Measurements from ENCODE around the gene PDE3A.

Gene PDE3A

DNA sequence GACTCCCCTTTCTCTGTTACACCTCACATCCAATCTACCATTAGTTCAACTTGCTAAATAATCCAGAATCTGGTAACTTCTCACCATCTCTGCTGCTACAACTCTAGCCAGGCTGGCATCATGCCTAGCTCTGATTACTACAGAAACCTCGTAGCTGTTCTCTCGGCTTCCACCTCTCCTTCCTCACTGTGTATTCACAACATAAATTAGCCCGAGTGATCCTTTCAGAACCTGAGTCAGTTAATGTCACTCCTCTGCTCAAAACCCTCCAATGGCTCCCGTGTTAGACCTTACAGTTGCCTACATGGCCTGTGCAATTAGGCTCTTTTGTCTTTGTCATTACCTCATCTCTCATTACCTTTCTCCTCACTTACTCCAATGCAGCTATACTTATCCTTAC lies 139.4 kb downstream of the PDE3A start:
- in situ Hi-C loops (cut with MboI; ENCODE audit: low sequenced_read_pairs, unreplicated experiment): no loop called here
- TF ChIP-seq, protein P1, sequence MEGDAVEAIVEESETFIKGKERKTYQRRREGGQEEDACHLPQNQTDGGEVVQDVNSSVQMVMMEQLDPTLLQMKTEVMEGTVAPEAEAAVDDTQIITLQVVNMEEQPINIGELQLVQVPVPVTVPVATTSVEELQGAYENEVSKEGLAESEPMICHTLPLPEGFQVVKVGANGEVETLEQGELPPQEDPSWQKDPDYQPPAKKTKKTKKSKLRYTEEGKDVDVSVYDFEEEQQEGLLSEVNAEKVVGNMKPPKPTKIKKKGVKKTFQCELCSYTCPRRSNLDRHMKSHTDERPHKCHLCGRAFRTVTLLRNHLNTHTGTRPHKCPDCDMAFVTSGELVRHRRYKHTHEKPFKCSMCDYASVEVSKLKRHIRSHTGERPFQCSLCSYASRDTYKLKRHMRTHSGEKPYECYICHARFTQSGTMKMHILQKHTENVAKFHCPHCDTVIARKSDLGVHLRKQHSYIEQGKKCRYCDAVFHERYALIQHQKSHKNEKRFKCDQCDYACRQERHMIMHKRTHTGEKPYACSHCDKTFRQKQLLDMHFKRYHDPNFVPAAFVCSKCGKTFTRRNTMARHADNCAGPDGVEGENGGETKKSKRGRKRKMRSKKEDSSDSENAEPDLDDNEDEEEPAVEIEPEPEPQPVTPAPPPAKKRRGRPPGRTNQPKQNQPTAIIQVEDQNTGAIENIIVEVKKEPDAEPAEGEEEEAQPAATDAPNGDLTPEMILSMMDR (IDR thresholded peaks at IDR 0.05; ENCODE audit: borderline replicate concordance, control extremely low read depth, extremely low read depth, insufficient read depth, missing control alignments): no peak
- no peak for DNase-seq (ENCODE audit: low spot score)

- TF ChIP-seq, protein P1 (IDR thresholded peaks at IDR 0.05; ENCODE audit: borderline replicate concordance, control extremely low read depth, extremely low read depth, insufficient read depth, missing control alignments): no peak
- in situ Hi-C loops (cut with MboI; ENCODE audit: low sequenced_read_pairs, unreplicated experiment): no loop called here
- no peak for DNase-seq (ENCODE audit: low spot score)
Observed at GRCh38 chr12:20508359-20508758, 140.0 kb downstream of the PDE3A start.

- no peak for DNase-seq (ENCODE audit: low spot score)
- TF ChIP-seq, protein P1 (IDR thresholded peaks at IDR 0.05; ENCODE audit: borderline replicate concordance, control extremely low read depth, extremely low read depth, insufficient read depth, missing control alignments): no peak
- in situ Hi-C loops (cut with MboI; ENCODE audit: low sequenced_read_pairs, unreplicated experiment): no loop called here
Observed at GRCh38 chr12:20508962-20509361, 140.6 kb downstream of the PDE3A start.

DNA sequence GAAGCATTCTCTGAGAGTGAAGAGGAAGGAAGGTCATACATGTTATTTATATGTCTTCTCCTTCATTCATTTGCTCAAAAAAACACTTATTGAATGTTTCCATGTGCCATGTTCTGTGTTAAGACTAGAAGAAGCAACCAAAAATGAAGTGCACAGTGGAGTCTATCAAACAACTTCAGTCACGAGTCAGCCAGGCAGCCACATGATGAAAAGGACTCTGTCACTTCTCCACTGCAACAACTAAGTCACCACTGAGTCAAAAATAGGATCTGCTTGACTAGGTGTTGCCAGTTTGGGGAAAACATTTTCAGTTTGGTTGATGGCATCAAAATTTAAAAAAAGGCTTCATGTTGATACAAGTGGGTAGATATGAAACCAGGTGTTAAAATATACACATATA lies 142.5 kb downstream of the PDE3A start:
- TF ChIP-seq, protein P1 (IDR thresholded peaks at IDR 0.05; ENCODE audit: borderline replicate concordance, control extremely low read depth, extremely low read depth, insufficient read depth, missing control alignments): no peak
- in situ Hi-C loops (cut with MboI; ENCODE audit: low sequenced_read_pairs, unreplicated experiment): no loop called here
- no peak for DNase-seq (ENCODE audit: low spot score)

- in situ Hi-C loops (cut with MboI; ENCODE audit: low sequenced_read_pairs, unreplicated experiment): no loop called here
- TF ChIP-seq, protein P1 (IDR thresholded peaks at IDR 0.05; ENCODE audit: borderline replicate concordance, control extremely low read depth, extremely low read depth, insufficient read depth, missing control alignments): no peak
- no peak for DNase-seq (ENCODE audit: low spot score)
Observed at GRCh38 chr12:20513189-20513588, 144.9 kb downstream of the PDE3A start.

DNA sequence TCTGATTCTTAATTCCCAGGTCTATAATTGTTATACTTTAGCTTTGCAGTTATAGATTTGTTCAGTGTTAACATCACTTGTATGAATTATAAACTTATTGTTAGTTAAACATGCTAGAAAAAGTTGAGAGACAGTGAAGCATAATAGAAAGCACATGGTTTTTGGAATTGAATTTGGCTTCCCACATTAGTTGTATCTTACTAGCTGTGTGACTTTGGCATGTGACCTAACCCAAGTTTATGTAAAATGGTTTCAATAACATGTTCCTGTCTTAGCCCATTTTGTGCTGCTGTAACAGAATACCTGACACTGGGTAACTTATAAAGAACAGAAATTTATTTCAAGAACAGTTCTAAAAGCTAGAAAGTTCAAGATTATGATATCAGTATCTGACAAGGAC lies 146.3 kb downstream of the PDE3A start:
- DNase-seq (ENCODE audit: low spot score): no peak
- TF ChIP-seq, protein P1 (IDR thresholded peaks at IDR 0.05; ENCODE audit: borderline replicate concordance, control extremely low read depth, extremely low read depth, insufficient read depth, missing control alignments): no peak
- in situ Hi-C loops (cut with MboI; ENCODE audit: low sequenced_read_pairs, unreplicated experiment): no loop called here

DNA sequence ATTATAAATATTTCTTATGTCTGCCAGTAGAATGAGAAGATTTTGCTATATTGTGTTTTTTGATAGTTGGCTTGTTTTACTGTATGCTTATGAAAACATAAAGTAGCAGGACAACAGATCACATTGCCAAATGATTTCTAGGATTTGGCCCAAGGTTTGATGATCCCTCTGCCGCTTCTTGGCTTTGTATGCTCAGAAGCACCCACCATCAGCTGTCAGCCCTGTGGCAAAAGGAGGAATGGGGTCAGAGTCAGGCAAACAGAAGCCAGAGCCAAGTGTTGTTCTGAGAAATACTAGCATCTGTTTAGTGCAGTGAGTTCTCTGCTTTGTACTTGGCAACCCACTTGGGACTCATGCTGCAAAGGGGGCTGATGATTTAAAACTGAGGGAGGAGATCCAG lies 152.2 kb downstream of the PDE3A start:
- DNase-seq (ENCODE audit: low spot score): no peak
- in situ Hi-C loops (cut with MboI; ENCODE audit: low sequenced_read_pairs, unreplicated experiment): no loop called here
- TF ChIP-seq, protein P1 (IDR thresholded peaks at IDR 0.05; ENCODE audit: borderline replicate concordance, control extremely low read depth, extremely low read depth, insufficient read depth, missing control alignments): no peak

All from GM13976 (cell line).